NCI-H1048 (cell line): ENCODE data around the gene CEP95.
A peak's percentile ranks its signal among the peaks of the same experiment; 100 is the strongest.
"Not testable (repeated sequence)": the region's sequence is repeated elsewhere in the genome, so short reads cannot be mapped to it uniquely, and the experiment has no call there.

Source experiments
- DNase-seq: peaks from one replicate; lab custom pipeline; 2025; lab: John Stamatoyannopoulos, UW

CEP95 gene

GRCh38 chr17:64506576-64507412 is at the start of gene CEP95:
TSS of gene CEP95 (plus strand) at chr17:64506977. CDS start at chr17:64507098, 121 bp downstream.
- peak; percentile 92 for DNase-seq

GRCh38 chr17:64457156-64457555 is 49.6 kb upstream of the CEP95 start:
- no peak for DNase-seq

DNA sequence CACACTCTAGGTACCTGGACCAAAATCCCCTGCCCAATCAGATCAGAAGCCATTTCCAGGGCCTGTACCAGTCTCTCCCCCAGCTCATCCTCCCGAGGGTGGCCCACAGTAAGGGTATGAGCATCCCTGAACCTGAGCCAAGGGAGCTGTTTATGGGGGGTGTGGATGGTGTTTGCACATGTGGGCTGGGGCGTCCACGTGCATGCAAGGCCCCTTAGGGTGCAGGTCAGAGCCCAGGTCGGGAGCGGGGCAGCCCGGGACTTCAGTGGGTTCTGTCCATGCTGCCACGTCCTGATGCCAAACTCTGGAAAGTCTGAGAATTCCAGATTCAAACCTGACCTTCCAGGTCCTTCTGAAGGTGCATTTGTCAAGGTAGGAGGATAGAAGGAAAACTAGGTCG is 48.0 kb upstream of the CEP95 start:
- DNase-seq = no peak

DNA sequence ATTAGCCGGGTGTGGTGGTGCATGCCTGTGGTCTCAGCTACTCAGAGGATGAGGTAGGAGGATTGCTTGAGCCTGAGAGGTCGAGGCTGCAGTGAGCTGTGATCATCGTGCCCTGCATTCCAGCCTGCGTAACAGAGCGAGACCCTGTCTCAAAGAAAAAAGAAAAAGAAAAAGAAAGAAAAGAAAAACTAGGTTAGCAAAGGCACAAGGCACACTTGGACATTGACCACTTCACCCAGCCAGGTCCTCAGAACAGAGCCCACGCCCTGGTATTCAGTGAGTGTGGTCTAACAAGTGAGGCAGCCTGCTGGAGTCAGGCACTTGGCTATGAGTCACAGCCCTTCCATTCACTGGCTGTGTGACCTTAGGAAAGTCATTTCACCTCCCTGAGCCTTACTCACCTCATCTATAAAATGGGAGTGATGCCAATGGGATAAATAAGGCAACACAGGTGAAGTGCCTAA is 47.5 kb upstream of the CEP95 start:
- DNase-seq = no peak

DNA sequence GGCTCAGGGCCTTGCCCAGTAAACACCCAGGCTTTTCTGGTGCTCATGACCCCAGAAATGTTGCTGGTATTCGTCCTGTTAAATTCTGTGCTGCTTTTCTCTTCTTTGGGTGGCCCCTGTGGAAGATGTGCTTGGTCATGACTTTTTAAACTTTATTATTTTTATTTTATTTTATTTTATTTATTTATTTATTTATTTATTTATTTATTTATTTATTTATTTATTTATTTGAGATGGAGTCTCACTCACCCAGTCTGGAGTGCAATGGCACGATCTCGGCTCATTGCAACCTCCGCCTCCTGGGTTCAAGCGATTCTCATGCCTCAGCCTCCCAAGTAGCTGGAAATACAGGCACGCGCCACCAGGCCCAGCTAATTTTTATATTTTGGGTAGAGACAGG is 47.0 kb upstream of the CEP95 start:
- not testable (repeated sequence) for DNase-seq

GRCh38 chr17:64460955-64461354 is 45.8 kb upstream of the CEP95 start:
- no peak for DNase-seq

- no peak for DNase-seq
These were observed 45.0 kb upstream of the CEP95 start for GRCh38 chr17:64461788-64462187.

- DNase-seq = no peak
These were observed 40.6 kb upstream of the CEP95 start for GRCh38 chr17:64466019-64466735.

GRCh38 chr17:64466834-64467233 is 39.9 kb upstream of the CEP95 start:
- not testable (repeated sequence) for DNase-seq

DNA sequence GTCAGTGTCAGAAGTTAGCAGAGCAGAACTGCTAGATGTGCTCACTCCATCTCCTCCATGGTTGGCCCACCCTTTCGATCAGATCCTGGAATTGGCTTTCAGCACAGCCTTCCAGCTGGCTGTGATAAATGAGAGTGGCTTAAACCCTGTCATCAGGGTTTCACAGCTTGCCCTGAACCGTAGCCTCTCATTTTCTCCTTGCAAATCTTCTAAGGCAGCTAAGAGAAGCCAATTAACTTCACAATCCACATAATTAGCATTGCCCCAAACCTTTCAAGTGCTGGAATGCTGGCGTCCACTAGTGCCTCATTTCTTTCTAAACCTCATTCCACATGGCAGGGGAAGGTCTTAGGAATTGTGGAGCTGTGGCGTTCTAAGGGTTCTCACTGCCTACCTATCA is 36.2 kb upstream of the CEP95 start:
- no peak for DNase-seq

GRCh38 chr17:64471440-64471839 is 35.3 kb upstream of the CEP95 start:
- DNase-seq = no peak

GRCh38 chr17:64472564-64472963 is 34.2 kb upstream of the CEP95 start:
- no peak for DNase-seq

DNA sequence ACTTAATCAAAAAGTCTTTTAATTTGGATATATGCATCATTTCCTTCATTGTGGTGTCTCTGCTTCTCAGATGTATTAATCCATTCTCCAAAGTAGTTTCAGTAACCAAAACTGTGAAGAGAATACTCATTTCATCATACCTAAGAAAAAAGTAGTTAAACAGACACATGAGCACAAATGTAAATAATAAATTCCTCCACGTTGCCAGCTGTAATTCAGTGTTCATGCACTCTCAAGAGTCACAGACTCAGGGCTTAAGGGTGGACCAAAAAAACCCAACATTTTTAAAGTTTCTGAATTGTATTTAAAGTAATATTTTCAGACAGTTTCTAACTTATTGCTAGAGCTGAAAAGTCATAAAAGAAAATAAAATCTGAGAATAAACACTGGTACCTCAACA is 28.9 kb upstream of the CEP95 start:
- no peak for DNase-seq

DNA sequence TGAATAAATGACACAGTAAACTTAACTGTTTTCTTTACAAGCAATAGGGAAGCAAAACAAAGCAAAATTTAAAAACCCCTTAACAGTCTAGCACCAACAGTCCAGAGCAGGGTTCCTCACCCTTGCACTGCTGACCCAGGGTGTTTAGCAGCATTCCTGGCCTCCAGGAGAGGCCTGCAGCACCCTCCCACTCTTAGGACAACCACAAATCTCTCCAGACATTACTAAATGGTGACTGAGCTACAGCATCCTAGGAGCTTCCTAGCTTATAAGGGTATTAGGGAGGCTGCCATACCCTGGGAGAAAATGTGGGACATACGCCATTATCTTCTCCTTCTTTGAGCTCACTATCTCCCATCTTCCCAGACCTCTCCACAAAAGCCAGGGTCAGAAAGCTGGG is 25.8 kb upstream of the CEP95 start:
- DNase-seq = no peak

DNA sequence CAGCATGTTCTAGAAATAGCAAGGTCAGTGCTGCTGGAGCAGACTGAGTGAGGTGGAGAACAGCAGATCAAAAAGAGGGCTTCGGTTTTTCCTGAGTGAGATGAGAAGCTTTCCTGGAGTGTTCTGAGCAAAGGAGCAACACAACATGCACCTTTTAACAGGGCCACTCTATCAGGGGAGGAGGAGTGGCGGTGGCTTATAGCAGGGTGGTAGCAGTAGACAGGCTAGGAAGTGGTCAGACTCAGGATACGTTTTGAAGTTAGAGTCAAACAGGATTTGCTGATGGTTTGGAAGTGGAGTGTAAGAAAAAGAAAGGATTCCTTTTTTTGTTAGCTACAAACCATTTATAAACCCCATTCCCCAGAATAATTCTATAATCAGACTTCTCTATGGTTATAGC is 22.4 kb upstream of the CEP95 start:
- DNase-seq = no peak

DNA sequence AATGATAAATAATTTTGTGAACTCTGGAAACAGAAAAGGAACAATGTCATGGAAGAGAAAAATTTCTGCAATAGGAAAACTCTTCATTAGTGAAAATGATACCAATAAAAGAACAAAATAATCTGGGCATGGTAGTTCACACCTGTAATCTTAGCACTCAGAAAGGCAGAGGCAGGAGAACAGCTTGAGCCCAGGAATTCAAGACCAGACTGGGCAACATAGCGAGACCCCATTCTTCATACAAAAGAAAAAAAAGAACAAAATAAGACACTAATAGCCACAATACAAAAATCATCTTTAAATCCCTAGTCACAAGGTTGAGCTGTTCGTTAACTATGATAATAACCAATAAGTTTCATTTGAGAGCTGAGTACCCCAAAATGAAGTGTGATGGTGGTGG is 18.5 kb upstream of the CEP95 start:
- DNase-seq = no peak

DNA sequence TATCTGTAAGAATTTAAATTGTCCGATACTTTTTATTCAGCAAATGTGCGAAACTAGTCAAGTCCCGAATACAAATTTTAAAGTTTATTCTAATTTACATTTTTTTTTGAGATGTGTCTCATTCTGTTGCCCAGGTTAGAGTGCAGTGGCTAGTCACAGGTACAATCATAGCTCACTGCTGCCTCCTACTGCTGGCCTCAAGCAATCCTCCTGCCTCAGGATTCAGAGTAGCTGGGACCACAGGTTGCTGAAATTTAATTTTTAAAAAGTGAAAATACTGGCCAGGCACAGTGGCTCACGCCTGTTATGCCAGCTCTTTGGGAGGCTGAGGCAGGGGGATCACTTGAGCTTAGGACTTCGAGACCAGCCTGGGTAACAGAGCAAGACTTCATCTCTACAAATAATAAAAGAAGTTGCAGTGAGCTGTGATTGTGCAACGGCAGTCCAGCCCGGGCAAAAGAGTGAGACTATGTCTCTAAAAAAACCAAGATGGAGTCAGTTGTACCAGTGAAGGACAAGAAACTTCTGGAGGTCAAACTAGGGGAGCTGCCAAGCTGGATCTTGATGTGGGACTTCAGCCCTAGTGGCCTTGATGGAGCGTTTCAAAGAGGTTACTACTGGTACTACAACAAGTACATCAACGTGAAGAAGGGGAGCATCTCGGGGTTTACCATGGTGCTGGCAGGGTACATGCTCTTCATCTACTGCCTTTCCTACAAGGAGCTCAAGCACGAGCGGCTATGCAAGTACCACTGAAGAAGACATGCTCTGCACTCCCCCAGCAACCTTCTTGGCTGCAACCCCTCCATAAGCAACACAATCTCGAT is 15.5 kb upstream of the CEP95 start:
- no peak for DNase-seq

- DNase-seq = no peak
These were observed 14.8 kb upstream of the CEP95 start for GRCh38 chr17:64491994-64492393.

DNA sequence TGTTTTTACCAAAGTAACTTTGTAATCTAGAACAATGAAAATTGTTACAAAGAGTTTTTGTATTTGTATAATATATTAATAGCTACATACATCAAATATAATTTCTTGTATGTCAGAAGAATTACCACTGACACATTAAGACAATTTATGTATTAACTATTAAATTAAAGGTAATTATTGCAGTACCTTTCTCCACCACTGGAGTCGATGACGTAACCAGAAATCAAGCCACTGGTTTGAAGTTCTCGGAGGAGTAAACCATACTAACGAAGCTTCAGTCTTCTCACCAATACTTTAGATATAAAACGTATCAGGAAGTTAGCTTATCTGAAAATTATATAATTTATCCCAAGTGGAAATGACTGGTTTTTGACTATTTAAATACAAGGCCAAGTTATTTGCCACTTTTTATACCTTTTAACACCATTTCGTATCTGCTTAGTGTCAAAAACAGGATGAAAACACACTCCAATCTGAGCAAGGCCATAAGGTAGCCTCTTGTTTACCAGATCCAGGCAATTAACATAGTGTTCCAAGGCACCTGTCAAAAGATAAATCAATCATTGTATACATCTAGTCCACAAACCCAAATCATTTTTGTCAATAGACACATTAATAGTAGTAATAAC is 14.2 kb upstream of the CEP95 start:
- DNase-seq = no peak

GRCh38 chr17:64494121-64494520 is 12.7 kb upstream of the CEP95 start:
- DNase-seq = no peak

DNA sequence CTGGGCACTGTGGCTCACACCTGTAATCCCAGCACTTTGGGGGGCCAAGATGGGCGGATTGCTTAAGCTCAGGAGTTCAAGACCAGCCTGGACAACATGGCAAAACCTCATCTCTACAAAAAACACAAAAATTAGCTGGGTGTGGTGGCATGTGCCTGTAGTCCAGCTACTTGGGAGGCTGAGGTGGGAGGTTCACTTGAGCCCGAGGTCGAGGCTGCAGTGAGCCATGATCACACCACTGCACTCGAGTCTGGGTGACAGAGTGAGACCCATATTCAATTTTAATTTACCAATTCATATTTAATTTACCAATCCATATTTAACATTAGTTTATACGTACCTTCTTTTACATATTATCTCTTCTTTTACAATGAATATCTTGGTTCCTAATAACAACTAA is 11.5 kb upstream of the CEP95 start:
- not testable (repeated sequence) for DNase-seq

- no peak for DNase-seq
These were observed 10.4 kb upstream of the CEP95 start for GRCh38 chr17:64496348-64496785.
